B cell (primary cell): ENCODE results near the gene SFT2D1.

Experiments used
- EZH2 ChIP-seq: IDR thresholded peaks from 2 replicates; pipeline ENCODE4 v1.6.1; 2012; ENCODE audit warnings: borderline replicate concordance, low read depth, mild to moderate bottlenecking, moderate library complexity, low read length; ENCODE audit not compliant: insufficient read depth, poor library complexity, severe bottlenecking
- TF ChIP-seq, protein P1 (sequence below): fragments of 200-600 bp; IDR thresholded peaks from one replicate; pipeline ENCODE4 v1.8.0; 2022; ENCODE audit warnings: antibody characterized with exemption, mild to moderate bottlenecking

DNA sequence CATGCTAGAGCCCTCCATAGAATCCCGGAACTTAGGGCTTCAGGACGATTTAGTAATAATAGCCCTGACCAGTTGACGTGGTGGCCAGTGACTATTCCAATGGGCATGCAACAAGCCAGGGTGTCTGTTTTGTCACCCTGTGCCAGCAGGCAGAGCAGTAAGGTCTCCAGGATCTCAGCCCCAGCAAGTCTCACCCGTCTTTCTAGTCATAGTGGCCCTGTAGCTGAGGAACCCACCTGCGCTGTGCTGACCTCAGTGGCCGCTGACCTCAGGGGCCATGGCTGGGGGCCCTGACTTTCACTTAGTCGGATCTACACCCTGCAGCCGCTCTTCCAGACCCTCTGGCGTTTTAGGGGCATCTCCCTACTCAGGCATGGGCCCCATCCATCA is 71.0 kb downstream of the SFT2D1 start:
- TF ChIP-seq, protein P1, sequence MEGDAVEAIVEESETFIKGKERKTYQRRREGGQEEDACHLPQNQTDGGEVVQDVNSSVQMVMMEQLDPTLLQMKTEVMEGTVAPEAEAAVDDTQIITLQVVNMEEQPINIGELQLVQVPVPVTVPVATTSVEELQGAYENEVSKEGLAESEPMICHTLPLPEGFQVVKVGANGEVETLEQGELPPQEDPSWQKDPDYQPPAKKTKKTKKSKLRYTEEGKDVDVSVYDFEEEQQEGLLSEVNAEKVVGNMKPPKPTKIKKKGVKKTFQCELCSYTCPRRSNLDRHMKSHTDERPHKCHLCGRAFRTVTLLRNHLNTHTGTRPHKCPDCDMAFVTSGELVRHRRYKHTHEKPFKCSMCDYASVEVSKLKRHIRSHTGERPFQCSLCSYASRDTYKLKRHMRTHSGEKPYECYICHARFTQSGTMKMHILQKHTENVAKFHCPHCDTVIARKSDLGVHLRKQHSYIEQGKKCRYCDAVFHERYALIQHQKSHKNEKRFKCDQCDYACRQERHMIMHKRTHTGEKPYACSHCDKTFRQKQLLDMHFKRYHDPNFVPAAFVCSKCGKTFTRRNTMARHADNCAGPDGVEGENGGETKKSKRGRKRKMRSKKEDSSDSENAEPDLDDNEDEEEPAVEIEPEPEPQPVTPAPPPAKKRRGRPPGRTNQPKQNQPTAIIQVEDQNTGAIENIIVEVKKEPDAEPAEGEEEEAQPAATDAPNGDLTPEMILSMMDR: no peak
- TF ChIP-seq EZH2: no peak
